DND-41 (cell line): Measurements from ENCODE around the gene GNL2.

Experiments
- EZH2 ChIP-seq: IDR thresholded peaks from 3 replicates; pipeline ENCODE4 v1.6.1; 2012; ENCODE audit warnings: borderline replicate concordance, low read depth, mild to moderate bottlenecking, moderate library complexity, low read length, inconsistent platforms; ENCODE audit not compliant: severe bottlenecking
- TF ChIP-seq, protein P1 (sequence below): IDR thresholded peaks from 2 replicates; pipeline ENCODE4 v1.5.1; 2012; ENCODE audit warnings: borderline replicate concordance, low read length, moderate library complexity, mild to moderate bottlenecking; ENCODE audit not compliant: poor library complexity, severe bottlenecking; ENCODE audit errors: extremely low read depth

DNA sequence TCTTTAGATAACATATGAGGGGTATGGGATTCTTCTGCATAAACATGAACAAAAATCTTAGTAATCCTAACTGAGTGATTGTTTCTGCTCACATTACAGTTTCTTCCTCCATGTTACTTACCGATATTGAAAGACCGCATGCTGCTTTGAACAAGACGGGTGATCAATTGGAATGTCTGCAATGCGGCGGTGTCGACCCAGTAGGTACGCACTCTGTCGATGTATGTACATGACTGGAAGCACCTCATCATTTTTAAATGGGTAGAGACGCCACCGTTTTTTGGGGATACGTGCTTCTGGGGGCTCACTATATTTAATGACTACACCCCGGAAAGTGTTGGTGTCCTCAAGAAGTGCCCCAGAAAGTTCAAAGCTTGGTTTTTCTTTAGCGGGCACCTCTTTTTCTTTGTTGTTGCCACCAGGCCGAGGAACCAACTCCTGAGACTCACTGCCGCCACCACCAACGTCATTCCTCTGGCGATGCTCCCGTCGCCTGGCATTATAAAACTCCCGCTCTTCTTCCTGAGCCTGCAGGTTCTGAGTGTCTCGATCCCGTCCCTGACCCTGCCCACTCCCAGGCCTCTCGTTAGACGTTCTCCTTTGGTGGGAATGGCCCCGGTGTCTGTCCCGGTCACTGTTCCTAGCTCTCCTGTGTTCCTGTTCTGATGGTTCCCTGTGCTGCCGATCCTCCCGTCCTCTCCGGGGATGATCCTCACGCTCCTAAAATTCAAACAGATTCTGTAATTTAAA is 55.5 kb downstream of the GNL2 start:
- TF ChIP-seq, protein P1, sequence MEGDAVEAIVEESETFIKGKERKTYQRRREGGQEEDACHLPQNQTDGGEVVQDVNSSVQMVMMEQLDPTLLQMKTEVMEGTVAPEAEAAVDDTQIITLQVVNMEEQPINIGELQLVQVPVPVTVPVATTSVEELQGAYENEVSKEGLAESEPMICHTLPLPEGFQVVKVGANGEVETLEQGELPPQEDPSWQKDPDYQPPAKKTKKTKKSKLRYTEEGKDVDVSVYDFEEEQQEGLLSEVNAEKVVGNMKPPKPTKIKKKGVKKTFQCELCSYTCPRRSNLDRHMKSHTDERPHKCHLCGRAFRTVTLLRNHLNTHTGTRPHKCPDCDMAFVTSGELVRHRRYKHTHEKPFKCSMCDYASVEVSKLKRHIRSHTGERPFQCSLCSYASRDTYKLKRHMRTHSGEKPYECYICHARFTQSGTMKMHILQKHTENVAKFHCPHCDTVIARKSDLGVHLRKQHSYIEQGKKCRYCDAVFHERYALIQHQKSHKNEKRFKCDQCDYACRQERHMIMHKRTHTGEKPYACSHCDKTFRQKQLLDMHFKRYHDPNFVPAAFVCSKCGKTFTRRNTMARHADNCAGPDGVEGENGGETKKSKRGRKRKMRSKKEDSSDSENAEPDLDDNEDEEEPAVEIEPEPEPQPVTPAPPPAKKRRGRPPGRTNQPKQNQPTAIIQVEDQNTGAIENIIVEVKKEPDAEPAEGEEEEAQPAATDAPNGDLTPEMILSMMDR, result no peak
- TF ChIP-seq EZH2, result no peak
